Measurements from ENCODE around the gene SIAH2. TPM values are rescaled to one million over a fixed set of nuclear protein-coding genes. Genes with fewer than 3 reads are reported as not detected.

Gene SIAH2
- total and polyA plus RNA-seq, 9 donors = 15.9 to 22.1 (median 19.8) TPM

Other genes with a start within 250 kb of the SIAH2 start
- gene SERP1, start 216.7 kb downstream of the SIAH2 start, total RNA-seq = 47.7 TPM
- gene SERP1, start 216.7 kb downstream of the SIAH2 start, polyA plus RNA-seq (ENCODE audit: insufficient read depth in 1 of 8, insufficient read length in 8 of 8, low replicate concordance in 1 of 8) = 10 to 100 TPM; 59.0 to 97.1 (median 69.7) TPM
- gene EIF2A, start 216.4 kb downstream of the SIAH2 start, total RNA-seq = 123 TPM
- gene EIF2A, start 216.4 kb downstream of the SIAH2 start, polyA plus RNA-seq (ENCODE audit: insufficient read depth in 1 of 8, insufficient read length in 8 of 8, low replicate concordance in 1 of 8) = 100 to 1,000 TPM; 129 to 162 (median 148) TPM
- 60.4 TPM for gene SELENOT, start 159.8 kb downstream of the SIAH2 start, total RNA-seq
- gene SELENOT, start 159.8 kb downstream of the SIAH2 start, polyA plus RNA-seq (ENCODE audit: insufficient read depth in 1 of 8, insufficient read length in 8 of 8, low replicate concordance in 1 of 8) = 10 to 100 TPM; 46.2 to 55.1 (median 48.7) TPM
- gene ERICH6, start 59.2 kb downstream of the SIAH2 start, total RNA-seq = 0.09 TPM
- gene ERICH6, start 59.2 kb downstream of the SIAH2 start, polyA plus RNA-seq (ENCODE audit: insufficient read depth in 1 of 8, insufficient read length in 8 of 8, low replicate concordance in 1 of 8) = under 1 TPM in 5 of 8 donors, not detected in 3; 0.19 to 0.53 (median 0.41) TPM
- 3.4 TPM for gene MINDY4B, start 142.3 kb upstream of the SIAH2 start, total RNA-seq
- gene MINDY4B, start 142.3 kb upstream of the SIAH2 start, polyA plus RNA-seq (ENCODE audit: insufficient read depth in 1 of 8, insufficient read length in 8 of 8, low replicate concordance in 1 of 8) = 1 to 10 TPM in 6 of 8 donors, under 1 TPM in 2; 0.47 to 4.8 (median 1.4) TPM
- 0.18 TPM for gene CLRN1, start 209.6 kb upstream of the SIAH2 start, total RNA-seq
- gene CLRN1, start 209.6 kb upstream of the SIAH2 start, polyA plus RNA-seq (ENCODE audit: insufficient read depth in 1 of 8, insufficient read length in 8 of 8, low replicate concordance in 1 of 8) = under 1 TPM; 0.23 to 0.98 (median 0.42) TPM